PC-9 (cell line): ENCODE results near the gene TOR3A. TPM values are rescaled to one million over a fixed set of nuclear protein-coding genes. Genes with fewer than 3 reads are reported as not detected.

ENCODE experiments used
- BruUV-seq: library from RNA; stranded (reverse); fragments of 400-500 nt; replicated peaks from 2 replicates; lab custom pipeline; 2021; lab: Mats Ljungman, UMichigan
- CTCF ChIA-PET: fragments of 300-600 bp; sonication (Branson Sonifier 250); formaldehyde crosslinking; loops from one replicate; lab custom pipeline; 2022; ENCODE audit warnings: antibody characterized with exemption; lab: Charles Lee
- POLR2A ChIA-PET: fragments of 300-600 bp; sonication (Branson Sonifier 250); formaldehyde crosslinking; loops from one replicate; lab custom pipeline; 2022; ENCODE audit warnings: antibody characterized with exemption; ENCODE audit not compliant: unreplicated experiment; lab: Charles Lee
- DNase-seq, 2 experiments: peaks; one replicate each; pipeline versions ENCODE4 v3.0.0 to v3.0.0-alpha.2; 2015 to 2022; ENCODE audit warnings: mixed read lengths in 1 of 2
- H2AFZ ChIP-seq: fragments of 200-600 bp; sonication (generic); 2 replicates; pipeline ENCODE4 v1.8.1; 2017; ENCODE audit warnings: antibody characterized with exemption
- H3F3A ChIP-seq: fragments of 200-600 bp; sonication (generic); 2 replicates; pipeline ENCODE4 v1.8.1; 2017; ENCODE audit warnings: antibody characterized with exemption, mild to moderate bottlenecking, low read depth; ENCODE audit not compliant: insufficient read depth
- H3K27ac ChIP-seq: fragments of 200-600 bp; sonication (generic); 2 replicates; pipeline ENCODE4 v1.6.1; 2016; ENCODE audit warnings: mixed run types
- H3K27me3 ChIP-seq: fragments of 200-600 bp; sonication (generic); 2 replicates; pipeline ENCODE4 v1.6.1; 2016; ENCODE audit warnings: low read depth, mixed run types; ENCODE audit not compliant: insufficient read depth
- H3K36me3 ChIP-seq: fragments of 200-600 bp; sonication (generic); 2 replicates; pipeline ENCODE4 v1.6.1; 2016; ENCODE audit warnings: low read depth, mixed run types
- H3K4me1 ChIP-seq: fragments of 200-600 bp; sonication (generic); replicated peaks from 2 replicates; pipeline ENCODE4 v1.6.1; 2016; ENCODE audit warnings: mixed run types; ENCODE audit not compliant: insufficient read depth
- H3K4me2 ChIP-seq: fragments of 200-600 bp; sonication (generic); 2 replicates; pipeline ENCODE4 v1.6.1; 2017; ENCODE audit warnings: mixed run types
- H3K4me3 ChIP-seq: fragments of 200-600 bp; sonication (generic); 2 replicates; pipeline ENCODE4 v1.6.1; 2016; ENCODE audit warnings: mixed run types
- H3K79me2 ChIP-seq: fragments of 200-600 bp; sonication (generic); 2 replicates; pipeline ENCODE4 v1.6.1; 2017; ENCODE audit warnings: low read depth, mixed run types
- H3K9me2 ChIP-seq: fragments of 200-600 bp; sonication (generic); 2 replicates; pipeline ENCODE4 v1.8.1; 2017; ENCODE audit warnings: mild to moderate bottlenecking; ENCODE audit not compliant: insufficient read depth
- H3K9me3 ChIP-seq: fragments of 200-600 bp; sonication (generic); 2 replicates; pipeline ENCODE4 v1.8.1; 2016; ENCODE audit warnings: low read depth; ENCODE audit not compliant: insufficient read depth
- H4K20me1 ChIP-seq: fragments of 200-600 bp; sonication (generic); 2 replicates; pipeline ENCODE4 v1.8.1; 2017; ENCODE audit not compliant: insufficient read depth
- EZH2 ChIP-seq: fragments of 200-600 bp; sonication (generic); IDR thresholded peaks from 2 replicates; pipeline ENCODE4 v1.8.0; 2017; ENCODE audit warnings: antibody characterized with exemption, low read depth
- intact Hi-C: fragments of 100-400 bp; cut with micrococcal nuclease; formaldehyde crosslinking; loops from one replicate; pipeline ENCODE4 v1.10.0; 2022; ENCODE audit not compliant: unreplicated experiment
- total RNA-seq: library from RNA; stranded (reverse); gene quantifications from 2 replicates; pipeline ENCODE4 v1.2.3, GENCODE V29; 2021
- TF ChIP-seq, protein P1 (sequence below): fragments of 200-600 bp; sonication (generic); conservative IDR thresholded peaks from 2 replicates; pipeline ENCODE4 v1.6.1; 2017; ENCODE audit warnings: mixed run types, antibody characterized with exemption, mild to moderate bottlenecking, moderate library complexity

Gene TOR3A
- total RNA-seq, 1 experiment from 2014 or later: 31.6 TPM

GRCh38 chr1:179105393-179105792, 23.5 kb downstream of the TOR3A start:
- H3K9me3 ChIP-seq: no peaks in the 10 kb centered on the region
- TF ChIP-seq, protein P1, sequence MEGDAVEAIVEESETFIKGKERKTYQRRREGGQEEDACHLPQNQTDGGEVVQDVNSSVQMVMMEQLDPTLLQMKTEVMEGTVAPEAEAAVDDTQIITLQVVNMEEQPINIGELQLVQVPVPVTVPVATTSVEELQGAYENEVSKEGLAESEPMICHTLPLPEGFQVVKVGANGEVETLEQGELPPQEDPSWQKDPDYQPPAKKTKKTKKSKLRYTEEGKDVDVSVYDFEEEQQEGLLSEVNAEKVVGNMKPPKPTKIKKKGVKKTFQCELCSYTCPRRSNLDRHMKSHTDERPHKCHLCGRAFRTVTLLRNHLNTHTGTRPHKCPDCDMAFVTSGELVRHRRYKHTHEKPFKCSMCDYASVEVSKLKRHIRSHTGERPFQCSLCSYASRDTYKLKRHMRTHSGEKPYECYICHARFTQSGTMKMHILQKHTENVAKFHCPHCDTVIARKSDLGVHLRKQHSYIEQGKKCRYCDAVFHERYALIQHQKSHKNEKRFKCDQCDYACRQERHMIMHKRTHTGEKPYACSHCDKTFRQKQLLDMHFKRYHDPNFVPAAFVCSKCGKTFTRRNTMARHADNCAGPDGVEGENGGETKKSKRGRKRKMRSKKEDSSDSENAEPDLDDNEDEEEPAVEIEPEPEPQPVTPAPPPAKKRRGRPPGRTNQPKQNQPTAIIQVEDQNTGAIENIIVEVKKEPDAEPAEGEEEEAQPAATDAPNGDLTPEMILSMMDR: peak; percentile 45; the same call in 1 of the 2 replicates
- no peak for TF ChIP-seq EZH2
- no peaks in the 10 kb centered on the region for H3K4me1 ChIP-seq
- H3K79me2 ChIP-seq: 0 out of 2 replicates have a peak, but pooled peaks cover 4% of the 10 kb centered on the region
- ChIA-PET POLR2A (interaction anchor here (0.6 kb wide), 1 partner anchor 11 kb away, joined by 3 read pairs; no protein-coding TSS in a partner anchor), CTCF (interaction anchor here (0.8 kb wide), 1 partner anchor 38 kb away, joined by 3 read pairs; no protein-coding TSS in a partner anchor)
- H3F3A ChIP-seq: peaks cover 12% of the 10 kb centered on the region
- H4K20me1 ChIP-seq: no peaks in the 10 kb centered on the region
- H3K4me3 ChIP-seq: no peak overlapping the region
- BruUV-seq: no TSS peak
- H3K9me2 ChIP-seq: no peaks in the 10 kb centered on the region
- H3K27ac ChIP-seq: no peak overlapping the region
- H3K36me3 ChIP-seq: peaks cover 11% of the 10 kb centered on the region
- H2AFZ ChIP-seq: no peak overlapping the region
- H3K27me3 ChIP-seq: no peaks in the 10 kb centered on the region
- DNase-seq: no peak
- H3K4me2 ChIP-seq: no peak overlapping the region
- intact Hi-C loops: no loop called here

DNA sequence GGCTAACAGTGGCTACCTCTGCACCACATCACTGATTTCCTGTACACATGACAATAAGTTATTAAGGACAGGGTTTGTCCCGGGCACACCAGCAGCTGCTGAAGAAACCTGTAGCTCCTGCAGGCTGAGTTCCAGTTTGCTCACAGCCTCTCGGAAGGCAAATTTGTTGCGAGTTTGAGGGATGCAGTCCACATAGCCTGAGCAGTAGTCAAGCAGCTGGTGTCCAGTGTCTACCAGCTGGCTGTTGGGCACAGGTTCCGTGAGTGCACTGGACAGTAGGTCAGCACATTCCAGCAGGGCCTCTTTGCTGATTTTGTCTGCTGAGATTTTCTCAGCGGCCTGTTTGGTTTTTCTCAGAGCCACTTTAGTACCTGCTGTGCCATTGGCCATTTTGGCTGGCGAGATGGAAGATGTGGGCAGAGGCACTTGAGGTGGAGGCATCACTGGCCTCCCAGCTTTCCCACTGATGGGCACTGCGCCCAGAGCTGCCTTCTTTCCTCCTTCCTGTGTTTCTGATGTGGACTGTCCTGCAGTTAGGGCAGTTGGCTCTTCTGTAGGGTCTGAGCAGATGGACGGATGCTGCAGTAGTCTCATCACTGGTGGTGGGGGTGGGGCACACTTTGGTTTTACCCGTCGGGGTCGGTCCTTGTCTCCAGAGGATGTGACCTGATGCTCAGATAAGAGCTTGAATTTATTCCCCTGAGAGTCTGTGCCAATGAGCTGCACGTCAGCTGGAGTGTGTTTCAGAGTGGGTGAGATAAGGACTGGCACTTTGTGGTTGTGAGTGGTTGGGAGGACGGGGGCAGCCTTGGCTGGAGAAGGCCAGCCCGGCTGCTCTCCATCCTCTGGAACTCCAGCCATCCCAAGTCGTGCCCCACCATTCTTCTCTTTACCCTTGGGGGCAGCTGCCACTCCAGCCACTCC, 26.1 kb downstream of the TOR3A start:
- ChIA-PET POLR2A (interaction anchor here (0.6 kb wide), 1 partner anchor 185 kb away, joined by 5 read pairs; no protein-coding TSS in a partner anchor), CTCF (no interaction called here)
- H3K79me2 ChIP-seq: 0 out of 2 replicates have a peak, but pooled peaks cover 4% of the 10 kb centered on the region
- H3K9me3 ChIP-seq: no peaks in the 10 kb centered on the region
- no peak overlapping the region for H3K4me2 ChIP-seq
- H3K27ac ChIP-seq: no peak overlapping the region
- intact Hi-C loops: no loop called here
- no peaks in the 10 kb centered on the region for H3K27me3 ChIP-seq
- H3K4me3 ChIP-seq: no peak overlapping the region
- H3K4me1 ChIP-seq: no peaks in the 10 kb centered on the region
- no peak for DNase-seq
- H3K36me3 ChIP-seq: peaks cover 23% of the 10 kb centered on the region
- H3F3A ChIP-seq: peaks cover 11% of the 10 kb centered on the region
- TF ChIP-seq EZH2: no peak
- TF ChIP-seq, protein P1: no peak
- no peak overlapping the region for H2AFZ ChIP-seq
- no TSS peak for BruUV-seq
- no peaks in the 10 kb centered on the region for H3K9me2 ChIP-seq
- no peaks in the 10 kb centered on the region for H4K20me1 ChIP-seq

DNA sequence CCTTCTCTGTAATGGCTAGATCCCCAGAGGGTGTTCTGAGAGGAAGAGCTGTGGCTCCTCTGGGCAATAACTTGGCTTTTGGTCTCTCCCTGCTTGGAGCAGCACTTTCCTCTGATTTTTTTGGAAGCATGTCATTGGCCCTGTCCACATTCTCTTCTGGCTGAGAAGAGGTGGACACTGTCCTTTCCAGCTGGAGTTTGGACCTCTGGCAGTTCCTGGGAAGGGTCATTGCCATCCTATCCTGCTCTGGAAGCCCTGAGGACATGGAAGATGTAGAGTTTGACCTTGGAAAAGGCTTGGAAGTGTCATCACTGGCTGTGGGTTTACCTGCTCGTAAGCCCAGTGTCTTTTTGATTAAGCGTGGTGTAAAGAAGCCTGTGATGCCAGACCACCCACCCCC, 26.8 kb downstream of the TOR3A start:
- Histone ChIP-seq H3K36me3 (peaks cover 25% of the 10 kb centered on the region), H3K79me2 (0 out of 2 replicates have a peak, but pooled peaks cover 4% of the 10 kb centered on the region), H3K9me2 (no peaks in the 10 kb centered on the region), H3K4me2 (no peak overlapping the region), H2AFZ (no peak overlapping the region), H3K27ac (no peak overlapping the region), H3K4me3 (no peak overlapping the region), H3F3A (peaks cover 8% of the 10 kb centered on the region), H3K9me3 (no peaks in the 10 kb centered on the region), H3K27me3 (no peaks in the 10 kb centered on the region), H4K20me1 (no peaks in the 10 kb centered on the region), H3K4me1 (no peaks in the 10 kb centered on the region)
- TF ChIP-seq, protein P1: no peak
- no peak for TF ChIP-seq EZH2
- BruUV-seq: no TSS peak
- intact Hi-C loops: no loop called here
- POLR2A ChIA-PET: no interaction called here
- CTCF ChIA-PET: no interaction called here
- no peak for DNase-seq
